Inflammatory macrophage treated with lipopolysaccharide for 1 hour (primary cell): ENCODE measurements around the gene IGF1R.
"Not testable (repeated sequence)": the region's sequence is repeated elsewhere in the genome, so short reads cannot be mapped to it uniquely, and the experiment has no call there.

ENCODE experiments used
- DNase-seq, 2 donors: peaks; one replicate each; pipeline ENCODE4 v3.0.0-alpha.2; 2020 to 2022

The IGF1R gene

DNA sequence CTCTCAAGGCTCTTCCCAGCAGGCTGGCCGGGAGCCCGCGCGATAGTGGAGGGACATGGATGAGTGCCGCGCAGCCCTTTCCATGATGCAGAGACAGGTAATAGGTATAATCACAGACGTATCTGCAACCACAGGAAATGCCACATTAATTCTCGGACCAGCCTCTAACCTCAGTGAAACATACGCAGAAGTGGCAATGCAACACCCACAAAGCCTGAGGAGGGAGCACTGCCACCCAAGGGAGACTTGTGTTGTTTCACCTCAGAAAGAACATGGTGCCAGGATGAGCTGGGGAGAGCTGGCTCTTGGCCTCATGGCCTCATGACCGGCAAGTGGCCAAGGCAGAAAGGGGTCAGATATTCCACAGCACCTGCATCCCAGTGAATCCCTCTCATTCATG lies 320.2 kb downstream of the IGF1R start:
- DNase-seq: no peak

DNA sequence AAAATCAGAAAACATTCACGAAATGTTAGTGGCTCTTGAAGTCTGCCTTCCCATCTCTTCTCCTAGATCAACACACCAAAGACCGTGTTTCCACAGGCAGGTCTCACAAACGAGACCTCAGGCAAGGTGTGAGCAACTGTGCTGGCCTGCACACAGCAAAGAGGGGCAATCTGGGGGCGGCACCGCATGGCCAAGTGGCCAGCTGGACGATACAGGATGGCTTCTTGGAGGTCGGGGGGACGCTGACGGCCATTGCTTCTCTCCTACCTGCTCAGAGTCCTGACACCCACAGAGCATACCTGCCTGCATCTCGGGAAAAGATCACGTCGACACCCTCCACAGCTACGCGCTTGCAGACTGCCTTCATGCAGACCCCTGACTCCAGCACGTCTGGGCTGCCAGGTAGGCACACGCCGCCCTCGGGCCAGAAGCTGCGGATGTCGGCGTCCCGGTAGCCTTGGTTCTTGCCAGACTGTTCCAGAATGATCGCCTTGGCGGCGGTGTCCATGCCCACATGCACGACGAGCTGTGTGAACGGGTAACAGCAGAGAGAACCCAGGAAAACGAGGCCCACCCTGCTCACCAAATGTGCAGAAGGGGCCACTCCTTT lies 320.9 kb downstream of the IGF1R start:
- DNase-seq: no peak

DNA sequence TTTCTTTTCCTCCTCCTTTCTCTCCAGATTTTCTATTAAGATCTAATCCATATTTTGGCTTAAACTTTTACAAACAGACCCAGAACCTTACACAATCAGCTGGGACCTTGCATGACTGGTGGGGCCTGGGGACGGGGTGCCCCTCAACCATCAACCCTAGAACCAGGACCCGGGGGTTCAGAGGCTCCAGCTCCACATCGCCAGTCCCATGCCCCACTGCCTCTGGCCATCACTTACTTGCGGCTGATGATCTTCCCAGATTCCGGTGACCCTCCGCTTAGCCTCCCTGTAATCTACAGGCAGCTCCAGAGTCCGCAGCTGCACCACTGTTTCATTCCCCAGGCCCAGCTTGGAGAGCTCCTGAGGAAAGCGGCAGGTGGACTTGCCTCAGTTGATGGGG lies 322.5 kb downstream of the IGF1R start:
- no peak for DNase-seq

DNA sequence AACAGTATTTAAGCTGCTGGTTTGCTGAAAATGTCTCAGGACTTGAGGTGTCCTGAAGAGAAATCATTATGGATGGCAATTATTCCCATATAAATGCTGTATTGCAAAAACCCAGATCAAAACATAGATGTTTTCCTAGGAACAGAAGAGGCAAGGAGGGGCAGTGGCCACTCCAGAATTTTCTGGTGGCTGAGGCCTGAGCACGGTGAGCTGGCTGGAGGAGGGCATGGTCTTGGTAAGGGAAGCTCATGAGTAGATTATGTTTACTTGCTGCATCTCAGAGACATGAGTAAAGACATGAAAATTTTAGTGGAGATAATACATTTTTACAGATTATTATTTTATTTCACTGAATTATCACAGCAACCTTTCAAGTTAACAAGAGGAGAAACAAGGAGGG lies 328.2 kb downstream of the IGF1R start:
- DNase-seq: no peak

GRCh38 chr15:98977441-98977840 lies 329.1 kb downstream of the IGF1R start:
- no peak for DNase-seq

DNA sequence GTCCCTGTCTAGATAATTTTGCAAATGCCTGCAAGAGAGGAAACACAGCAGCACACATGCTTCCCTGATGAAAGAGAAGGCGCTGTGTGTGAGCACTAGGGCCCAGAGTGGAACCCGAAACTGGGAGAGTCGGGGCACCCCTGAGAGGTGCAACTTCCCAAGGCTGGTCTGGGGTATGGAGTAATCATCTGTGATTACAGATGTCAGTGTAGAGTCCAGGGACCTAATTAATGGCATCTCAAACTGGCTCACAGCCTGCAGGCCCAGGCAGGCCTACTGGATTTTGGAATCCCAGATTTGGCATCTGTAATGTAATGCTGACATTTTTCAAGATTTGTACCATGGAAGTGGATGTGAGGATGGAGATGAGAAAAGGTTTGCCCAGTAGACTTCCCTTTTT lies 329.8 kb downstream of the IGF1R start:
- DNase-seq: peak in 1 of 2 donors; percentile 36

GRCh38 chr15:98980899-98981228 lies 332.5 kb downstream of the IGF1R start:
- DNase-seq: no peak

GRCh38 chr15:98981851-98982722 lies 333.7 kb downstream of the IGF1R start:
- DNase-seq: no peak

DNA sequence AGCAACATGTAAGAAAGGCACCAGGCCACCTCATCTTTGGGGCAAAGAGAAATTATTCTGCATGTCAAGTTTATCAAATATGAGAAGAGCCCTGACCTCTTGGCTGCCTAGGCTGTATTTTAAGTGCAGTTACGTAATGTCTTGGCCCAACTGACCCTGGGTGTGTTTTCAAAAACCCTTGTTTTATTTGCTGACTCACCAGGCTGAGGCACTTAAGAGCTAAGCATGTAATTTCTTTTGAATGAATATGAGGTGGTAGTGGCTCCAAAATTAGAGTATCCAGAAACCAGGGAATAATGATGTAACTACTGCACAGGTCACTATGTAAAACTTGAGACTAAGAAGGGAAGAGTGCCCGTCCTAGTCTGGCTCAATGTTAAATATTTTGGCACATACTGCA lies 335.0 kb downstream of the IGF1R start:
- peak; percentile 12 to 18 for DNase-seq

DNA sequence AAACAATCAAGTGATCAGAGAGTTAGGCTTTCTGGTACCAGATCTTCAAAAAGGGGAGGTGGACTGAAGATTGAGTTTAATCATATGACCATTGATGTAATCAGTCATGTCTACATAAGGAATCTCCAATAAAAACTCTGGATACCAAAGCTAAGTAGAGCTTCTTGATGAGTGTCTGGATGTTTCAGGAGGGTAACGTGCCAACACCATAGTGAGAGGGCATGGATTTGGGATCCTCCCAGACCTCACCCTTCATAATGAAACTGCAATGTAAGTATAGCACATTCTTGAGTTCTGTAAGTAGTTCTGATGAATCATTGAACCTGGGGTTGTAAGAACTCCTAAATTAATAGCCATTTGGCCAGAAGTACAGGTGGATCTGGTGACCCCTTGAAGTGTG lies 337.9 kb downstream of the IGF1R start:
- no peak for DNase-seq

DNA sequence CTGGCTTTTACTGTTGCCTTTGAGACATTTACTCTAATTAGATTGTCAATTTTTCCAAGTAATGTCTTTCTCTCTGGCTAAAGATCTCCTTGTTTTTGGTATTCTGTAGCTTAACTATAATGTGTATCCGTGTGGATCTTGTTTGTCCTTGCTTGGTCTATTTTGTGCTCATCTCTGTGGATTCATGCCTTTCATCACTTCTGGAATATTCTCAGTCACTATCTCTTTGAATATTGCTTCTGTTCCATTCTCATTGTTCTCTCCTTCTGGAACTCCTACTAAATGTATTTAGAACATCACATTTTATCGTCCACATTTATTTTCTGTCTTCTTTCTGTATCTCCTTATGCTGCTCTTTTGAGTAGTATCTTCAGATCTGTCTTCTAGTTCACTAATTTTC lies 346.6 kb downstream of the IGF1R start:
- DNase-seq: no peak

GRCh38 chr15:98996169-98996568 lies 347.8 kb downstream of the IGF1R start:
- no peak for DNase-seq

DNA sequence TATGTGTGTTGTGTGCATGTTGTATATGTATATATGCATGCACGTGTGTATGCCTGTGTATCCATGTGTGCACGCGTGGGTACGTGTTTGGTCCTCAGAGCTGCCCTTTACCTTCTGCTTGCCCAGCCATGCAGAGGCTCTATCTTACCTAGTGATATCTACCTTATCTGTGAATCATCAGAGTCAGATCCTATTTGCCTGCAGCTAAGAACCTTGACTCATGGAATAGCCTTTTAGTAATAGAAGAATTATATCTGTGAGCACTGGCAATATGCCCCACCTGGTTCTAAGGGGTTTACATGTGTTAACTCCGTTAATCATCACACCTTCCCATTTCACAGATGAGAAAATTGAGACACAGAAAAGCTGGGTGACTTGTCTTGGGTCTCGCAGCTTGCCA lies 348.3 kb downstream of the IGF1R start:
- DNase-seq: no peak

- DNase-seq: no peak
Measured at GRCh38 chr15:98997312-98997711, 349.0 kb downstream of the IGF1R start.

GRCh38 chr15:98997755-98998154 lies 349.4 kb downstream of the IGF1R start:
- DNase-seq: no peak

GRCh38 chr15:98998279-98998678 lies 349.9 kb downstream of the IGF1R start:
- DNase-seq: no peak

DNA sequence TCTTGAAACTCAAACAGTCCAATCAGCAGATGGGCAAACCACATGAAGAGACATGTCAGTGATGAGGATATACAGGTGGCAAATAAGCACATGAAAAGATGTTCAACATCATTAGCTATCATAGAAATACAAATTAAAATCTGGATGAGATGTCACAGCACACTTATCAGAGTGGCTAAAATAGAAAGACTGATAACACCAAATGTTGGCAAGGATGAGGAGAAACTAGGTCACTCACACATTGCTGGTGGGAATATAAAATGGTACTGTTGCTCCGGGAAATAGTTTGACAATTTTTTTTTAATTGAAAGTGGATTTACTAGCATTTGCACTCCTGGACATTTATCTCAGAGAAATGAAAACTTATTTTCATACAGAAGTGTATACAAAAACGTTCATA lies 350.9 kb downstream of the IGF1R start:
- no peak for DNase-seq

DNA sequence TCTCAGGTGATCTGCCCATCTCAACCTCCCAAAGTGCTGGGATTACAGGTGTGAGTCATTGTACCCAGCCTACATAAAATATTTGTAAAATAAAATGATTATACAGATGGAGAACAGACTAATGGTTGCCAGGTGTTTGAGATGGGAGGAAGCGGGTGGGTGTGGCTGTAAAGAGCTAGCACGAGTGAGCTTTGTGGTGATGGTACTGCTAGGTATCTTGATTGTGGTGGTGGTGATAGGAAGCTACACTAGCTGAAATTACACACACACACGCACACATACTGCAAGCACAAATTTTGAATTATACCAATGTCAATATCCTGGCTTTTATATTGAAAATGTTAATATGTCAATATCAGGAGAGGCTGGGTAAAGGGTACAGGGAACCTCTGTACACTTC lies 353.9 kb downstream of the IGF1R start:
- DNase-seq: no peak

GRCh38 chr15:99003317-99003716 lies 355.0 kb downstream of the IGF1R start:
- not testable (repeated sequence) for DNase-seq

GRCh38 chr15:99004998-99005974 lies 356.9 kb downstream of the IGF1R start:
- DNase-seq: not testable (repeated sequence)

GRCh38 chr15:99006146-99006545 lies 357.8 kb downstream of the IGF1R start:
- no peak for DNase-seq

- no peak for DNase-seq
Measured at GRCh38 chr15:99006904-99007495, 358.7 kb downstream of the IGF1R start.

GRCh38 chr15:99009741-99010330 lies 361.5 kb downstream of the IGF1R start:
- no peak for DNase-seq
